HEK293 (cell line): ENCODE data around the gene TXNL1.

Source experiments
- PRDM10 ChIP-seq: fragments of 450-650 bp; formaldehyde crosslinking; IDR thresholded peaks from 2 replicates; pipeline ENCODE4 v1.5.1; 2016; ENCODE audit warnings: missing biosample characterization, missing genetic modification characterization
- TSHZ1 ChIP-seq: fragments of 450-650 bp; formaldehyde crosslinking; IDR thresholded peaks from 2 replicates; pipeline ENCODE4 v1.5.1; 2016; ENCODE audit warnings: missing biosample characterization, missing genetic modification characterization, borderline replicate concordance
- ZNF19 ChIP-seq: fragments of 450-650 bp; formaldehyde crosslinking; IDR thresholded peaks from 2 replicates; pipeline ENCODE4; 2016; ENCODE audit warnings: missing biosample characterization, missing genetic modification characterization, low read depth

GRCh38 chr18:56570978-56571377 lies 67.4 kb downstream of the TXNL1 start:
- TF ChIP-seq ZNF19 (tag by site-specific recombination) (no peak), TSHZ1 (tag by site-specific recombination) (no peak), PRDM10 (no peak)
